Ramos (cell line): ENCODE data around the gene NT5C3B.

ENCODE experiments used
- in situ Hi-C: fragments of 300-500 bp; cut with MboI; formaldehyde crosslinking; loops from one replicate; pipeline ENCODE4 v1.14.3; 2022; ENCODE audit warnings: low sequenced_read_pairs; ENCODE audit not compliant: unreplicated experiment

Gene NT5C3B

DNA sequence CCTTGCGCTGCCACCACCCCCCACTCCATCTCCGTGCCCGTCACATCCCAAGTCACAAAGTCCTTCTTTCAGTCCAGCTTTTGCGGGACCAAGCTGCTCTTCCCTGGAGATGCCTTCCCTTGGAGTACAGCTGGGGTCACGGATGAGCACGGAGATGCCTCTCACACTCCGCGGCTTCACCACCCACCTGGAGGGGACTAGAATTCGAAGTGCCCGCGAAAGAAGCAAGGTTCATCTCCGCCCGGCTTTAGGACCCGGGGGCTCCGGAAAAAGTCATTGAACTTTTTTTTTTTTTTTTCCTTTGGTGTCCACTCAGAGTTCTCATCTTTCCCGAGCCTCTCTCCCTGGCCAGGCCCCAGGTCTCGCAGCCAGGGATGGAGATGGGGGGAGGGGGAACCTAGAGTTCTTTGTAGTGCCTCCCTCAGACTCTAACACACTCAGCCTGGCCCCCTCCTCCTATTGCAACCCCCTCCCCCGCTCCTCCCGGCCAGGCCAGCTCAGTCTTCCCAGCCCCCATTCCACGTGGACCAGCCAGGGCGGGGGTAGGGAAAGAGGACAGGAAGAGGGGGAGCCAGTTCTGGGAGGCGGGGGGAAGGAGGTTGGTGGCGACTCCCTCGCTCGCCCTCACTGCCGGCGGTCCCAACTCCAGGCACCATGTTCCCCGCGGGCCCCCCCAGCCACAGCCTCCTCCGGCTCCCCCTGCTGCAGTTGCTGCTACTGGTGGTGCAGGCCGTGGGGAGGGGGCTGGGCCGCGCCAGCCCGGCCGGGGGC lies 23.5 kb downstream of the NT5C3B start, which contains the start of gene FKBP10:
Gene FKBP10, plus strand, starts transcription at position 624 of the 771 bp plus-strand sequence. Its CDS starts 31 bp downstream, at position 655.
- in situ Hi-C loops = no loop called here

- in situ Hi-C loops = no loop called here
These were observed 24.3 kb downstream of the NT5C3B start, which contains the start of gene P3H4 for GRCh38 chr17:41811549-41812380. Gene P3H4, minus strand, starts transcription at chr17:41811949. Its CDS starts 34 bp downstream, at chr17:41811915.

- in situ Hi-C loops = no loop called here
These were observed 25.1 kb downstream of the NT5C3B start for GRCh38 chr17:41810659-41811548.

DNA sequence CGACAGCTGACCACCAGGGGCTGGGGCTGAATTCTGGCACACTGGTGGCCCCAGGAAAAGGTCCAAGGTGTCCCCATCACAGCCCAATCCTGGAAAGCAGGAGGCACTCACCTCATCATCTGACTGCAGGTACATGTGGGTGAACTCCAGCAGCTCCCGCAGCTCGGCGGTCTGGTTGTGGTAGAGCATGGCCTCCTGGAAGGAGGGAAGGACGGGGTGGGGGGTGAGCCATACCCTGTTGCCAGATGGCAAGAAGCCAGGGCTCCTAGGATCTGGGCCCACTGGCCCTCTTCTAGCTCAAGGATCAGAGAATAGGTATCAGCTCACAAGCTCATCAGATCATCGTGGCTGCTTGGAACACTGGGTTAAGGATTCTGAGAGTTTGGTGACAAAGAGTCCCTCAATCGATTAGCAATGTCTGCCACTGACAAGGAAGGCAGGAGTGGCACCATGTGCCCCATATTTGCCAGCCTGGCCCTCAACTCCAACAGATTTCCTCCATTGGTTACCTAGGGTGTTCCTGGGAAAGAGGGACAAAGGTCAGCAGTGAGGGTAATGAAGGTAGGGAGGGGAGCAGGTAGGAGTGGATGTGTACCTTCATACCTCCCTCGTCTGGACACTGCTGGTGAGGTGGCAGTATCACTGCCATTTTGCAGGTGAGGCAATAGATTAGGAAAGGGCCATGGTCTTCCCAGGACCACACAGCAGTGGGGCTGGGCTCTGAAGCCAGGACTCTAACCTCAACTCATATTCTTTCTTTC lies 29.2 kb downstream of the NT5C3B start:
- in situ Hi-C loops = no loop called here

- in situ Hi-C loops = loop anchor here (5.0 kb wide), 1 partner anchor 61 kb away; no protein-coding TSS in a partner anchor
These were observed 32.7 kb downstream of the NT5C3B start for GRCh38 chr17:41803049-41804020.

DNA sequence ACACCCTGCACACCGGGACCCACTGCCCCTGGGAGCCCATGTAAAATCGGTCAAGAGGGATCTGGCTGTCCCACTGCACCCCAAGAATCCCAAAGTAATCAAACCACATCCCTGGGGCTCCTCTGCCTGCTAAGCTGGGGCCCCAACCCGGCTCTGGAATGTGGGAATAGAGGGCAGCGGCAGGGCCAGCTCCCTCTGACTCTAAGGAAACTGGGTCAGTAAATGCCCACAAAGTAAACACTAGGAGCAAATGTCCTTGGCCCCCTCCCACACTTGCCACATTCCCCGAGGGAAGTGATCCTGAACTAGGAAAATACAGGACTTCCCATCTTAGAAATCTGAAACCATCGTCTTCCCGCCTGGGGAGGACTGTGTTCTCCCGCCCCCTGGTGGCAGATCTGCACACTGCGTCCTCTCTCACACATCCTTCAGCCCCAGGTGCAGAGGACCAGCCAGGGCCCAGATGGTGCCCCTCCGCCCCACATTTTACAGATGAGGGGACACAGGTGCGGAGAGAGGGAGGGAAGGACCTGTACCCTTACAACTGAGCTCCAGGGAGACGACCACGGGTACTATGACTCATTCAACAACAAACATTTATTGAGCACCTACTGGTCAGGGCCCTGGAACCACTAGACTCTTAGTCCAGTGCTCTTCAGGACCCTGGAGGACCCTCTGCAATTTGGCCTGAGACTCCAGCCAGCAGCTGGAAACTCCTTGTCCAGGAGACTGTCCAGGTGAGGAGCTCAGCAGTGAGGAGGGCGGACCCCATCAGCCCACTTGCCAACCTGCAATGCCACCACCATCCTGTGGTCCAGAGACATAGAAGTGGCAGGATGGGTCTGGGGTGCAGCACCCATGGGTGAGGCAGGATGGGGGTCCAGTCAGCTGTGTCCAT lies 34.4 kb downstream of the NT5C3B start:
- in situ Hi-C loops = loop anchor here (5.0 kb wide), 1 partner anchor 59 kb away; no protein-coding TSS in a partner anchor

DNA sequence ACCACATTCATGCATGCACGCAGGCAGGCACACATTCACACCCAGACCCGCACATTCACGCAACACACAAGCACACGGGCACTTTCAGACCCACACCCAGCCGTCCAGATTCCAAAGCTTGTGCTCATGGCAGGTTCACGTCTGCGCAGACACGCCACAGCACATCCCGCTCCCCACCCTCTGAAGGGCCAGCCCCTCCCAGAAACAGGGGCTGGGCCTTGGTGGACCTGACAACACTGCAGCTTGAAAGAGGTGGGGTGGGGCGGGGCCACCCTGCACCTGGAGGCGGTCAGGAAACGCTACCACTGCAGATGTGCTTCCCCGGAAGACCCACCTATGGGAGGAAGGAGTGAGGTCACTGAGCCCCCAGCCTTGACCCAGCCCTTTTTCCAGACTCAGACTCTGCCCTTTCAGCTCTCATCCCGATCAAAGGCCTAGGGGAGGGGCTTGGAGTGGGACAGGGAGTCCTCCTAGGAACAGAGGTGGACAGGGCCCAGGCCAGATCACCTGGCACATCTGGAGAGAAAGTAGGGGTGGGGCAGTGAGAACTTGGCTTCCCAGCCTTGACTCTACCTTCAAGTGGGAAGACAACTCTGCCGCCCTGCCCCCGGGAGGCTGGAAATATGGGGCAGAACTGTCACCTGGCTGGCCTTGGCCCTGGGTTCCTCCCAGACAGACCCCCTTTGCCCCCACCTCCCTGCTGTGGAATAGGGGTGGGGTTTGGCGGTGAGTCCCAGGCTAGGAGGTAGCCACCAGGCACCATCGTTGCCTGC lies 35.2 kb downstream of the NT5C3B start:
- in situ Hi-C loops = loop anchor here (5.0 kb wide), 1 partner anchor 58 kb away; no protein-coding TSS in a partner anchor

GRCh38 chr17:41799366-41799765 lies 36.7 kb downstream of the NT5C3B start:
- in situ Hi-C loops = no loop called here

DNA sequence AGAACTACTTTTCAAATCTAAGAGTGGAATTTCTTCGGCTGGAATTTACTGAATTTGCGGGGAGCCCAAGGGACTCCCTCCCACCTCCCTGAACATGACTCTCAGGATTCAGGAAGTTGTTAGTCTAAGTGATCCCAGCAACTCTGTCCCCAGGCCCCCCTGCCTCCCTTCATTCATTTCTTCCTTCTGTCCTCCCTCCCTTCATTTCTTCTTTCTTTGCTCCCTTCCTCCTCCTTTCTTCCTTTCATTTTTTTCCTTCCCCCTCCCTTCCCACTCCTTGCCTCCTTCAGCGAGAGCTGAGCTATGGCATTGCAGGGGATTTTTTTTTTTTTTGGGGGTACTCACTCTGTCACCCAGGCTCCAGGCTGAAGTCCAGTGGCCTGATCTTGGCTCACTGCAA lies 38.7 kb downstream of the NT5C3B start:
- in situ Hi-C loops = no loop called here

- in situ Hi-C loops = no loop called here
These were observed 39.7 kb downstream of the NT5C3B start for GRCh38 chr17:41796121-41796895.

DNA sequence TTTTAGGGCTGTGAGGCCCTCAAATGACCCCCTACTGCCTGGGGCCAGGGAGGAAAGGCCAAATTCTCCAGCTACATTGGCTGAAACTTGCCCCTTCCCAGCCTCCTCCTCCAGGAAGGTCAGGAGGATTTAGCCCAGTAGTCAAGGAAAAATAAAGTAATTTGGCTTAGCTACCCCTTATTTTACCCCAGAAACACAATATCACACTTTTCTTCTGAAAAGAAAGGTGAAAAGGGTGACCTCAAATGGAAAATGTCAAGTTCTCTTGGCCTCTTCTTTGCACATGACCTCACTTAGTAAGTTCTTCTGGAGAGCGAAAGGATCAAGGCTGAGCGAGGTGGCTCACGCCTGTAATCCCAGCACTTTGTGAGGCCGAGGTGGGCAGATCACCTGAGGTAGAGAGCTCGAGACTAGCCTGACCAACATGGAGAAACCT lies 41.5 kb downstream of the NT5C3B start:
- in situ Hi-C loops = no loop called here

DNA sequence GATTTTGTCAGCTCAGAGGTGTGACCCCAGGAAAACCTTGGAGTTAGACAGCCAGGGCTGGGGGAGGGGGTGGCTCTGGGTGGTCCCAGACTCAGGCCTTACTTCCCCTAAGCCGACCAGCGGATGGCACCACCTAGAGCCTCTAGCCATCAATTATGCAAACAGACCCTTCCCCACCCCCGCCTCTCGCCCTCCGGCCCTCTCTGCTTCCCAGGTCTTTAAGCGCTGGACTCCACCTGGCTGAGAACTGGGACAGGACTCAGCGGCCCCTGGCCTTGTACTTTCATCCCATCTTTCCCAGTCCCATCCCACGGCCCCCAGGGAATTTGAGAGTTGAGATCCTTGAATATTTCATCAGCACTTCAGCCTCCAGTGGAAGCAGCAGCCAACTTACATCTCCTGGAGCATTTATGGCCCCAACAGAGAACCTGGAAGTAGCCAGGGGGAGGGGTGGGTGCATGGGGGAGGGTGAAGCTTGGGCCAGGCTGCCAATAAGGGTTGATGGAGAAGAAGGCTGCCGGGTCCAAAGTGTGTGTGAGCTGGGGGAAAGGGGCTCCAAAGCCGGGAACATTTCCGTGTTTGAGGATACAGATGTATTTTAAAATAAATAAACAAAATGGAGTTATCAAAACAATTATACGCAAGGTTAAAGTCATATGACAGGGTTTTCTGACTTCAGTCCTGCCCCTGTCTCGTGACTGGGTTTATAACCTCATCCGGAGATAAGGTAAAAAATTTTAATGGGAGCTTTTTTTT lies 42.1 kb downstream of the NT5C3B start:
- in situ Hi-C loops = no loop called here

DNA sequence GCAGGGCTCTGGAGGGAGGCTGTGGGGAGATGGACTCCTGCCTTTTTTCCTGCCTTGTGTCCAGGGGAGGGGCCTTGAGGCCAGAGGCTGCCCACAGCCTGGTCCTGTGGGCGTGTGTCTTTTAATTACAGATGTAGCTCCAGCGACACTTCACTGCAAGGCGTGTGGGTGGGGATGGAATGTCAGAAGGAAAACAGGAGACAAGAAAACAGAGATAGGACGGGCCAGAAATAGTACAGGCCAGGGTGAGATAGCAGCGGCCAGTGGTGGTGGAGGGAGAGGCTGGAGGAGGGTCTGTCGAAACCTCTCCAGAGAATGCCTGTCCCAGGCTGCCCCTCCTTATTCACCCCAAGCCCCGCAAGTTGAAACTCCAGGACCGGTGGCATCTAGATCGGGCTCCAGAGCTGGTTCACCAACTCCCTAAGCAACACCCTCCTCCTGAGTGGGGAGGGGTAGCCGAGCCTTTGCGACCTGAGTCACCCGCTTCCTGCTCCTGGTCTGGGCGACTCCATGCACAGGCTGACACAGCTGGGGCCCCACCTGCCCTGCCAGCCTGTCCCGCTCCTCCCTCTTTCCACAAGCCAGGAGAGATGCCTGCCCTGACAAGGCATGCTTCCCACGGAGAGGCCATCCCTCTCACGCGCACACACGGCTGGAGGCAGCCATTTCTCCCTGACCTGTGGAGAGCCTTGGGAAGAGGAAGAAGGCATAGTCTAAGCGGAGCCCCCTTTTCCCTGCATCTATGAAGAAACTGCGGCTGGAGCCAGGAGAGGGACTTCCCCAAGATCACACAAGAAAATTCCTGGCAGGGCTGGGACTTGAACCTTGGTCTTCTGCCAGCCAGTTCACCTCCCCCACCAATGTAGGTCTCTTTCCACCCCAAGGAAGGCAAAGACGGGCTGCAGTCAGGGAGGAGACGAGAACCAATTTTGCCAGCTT lies 42.9 kb downstream of the NT5C3B start:
- in situ Hi-C loops = no loop called here

GRCh38 chr17:41787021-41787418 lies 49.0 kb downstream of the NT5C3B start:
- in situ Hi-C loops = no loop called here
